GM21367 (cell line): ENCODE results near the gene RNF149.

Experiments
- ATAC-seq: cut with Tn5 transposase; IDR thresholded peaks from one replicate; pipeline ENCODE4 v1.9.1; 2021; ENCODE audit not compliant: unreplicated experiment

Gene RNF149

DNA sequence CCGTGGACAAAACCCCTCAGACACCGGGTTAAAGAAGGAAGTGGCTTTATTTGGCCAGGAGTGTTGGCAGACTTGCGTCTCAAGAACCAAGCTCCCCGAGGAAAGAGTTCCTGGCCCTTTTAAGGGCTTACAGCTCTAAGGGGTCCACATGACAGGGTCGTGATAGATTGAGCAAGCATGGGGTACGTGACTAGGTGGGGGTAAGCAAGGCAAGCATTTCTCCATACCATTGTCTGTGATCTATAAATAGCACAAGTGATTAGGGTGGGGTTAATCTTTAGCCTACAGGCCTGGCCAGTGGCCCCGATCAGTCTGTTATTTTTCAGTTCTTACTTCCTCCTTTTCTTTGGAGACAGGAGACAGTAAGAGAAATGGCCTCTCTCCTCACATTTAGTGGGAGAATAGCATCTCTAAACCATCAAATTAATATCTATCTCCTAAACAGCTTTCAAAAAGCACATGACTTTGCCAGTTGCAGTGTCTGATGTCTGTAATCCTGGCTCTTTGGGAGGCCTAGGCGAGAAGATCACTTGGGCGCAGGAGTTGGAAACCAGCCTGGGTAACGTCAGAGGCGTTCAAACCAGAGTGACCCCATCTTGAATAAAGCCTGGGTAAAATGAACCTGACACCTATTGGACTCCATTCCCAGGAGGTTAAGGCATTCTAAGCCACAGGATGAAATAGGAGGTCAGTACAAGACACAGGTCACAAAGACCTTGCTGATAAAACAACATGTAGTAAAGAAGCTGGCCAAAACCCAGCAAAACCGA lies 74.1 kb downstream of the RNF149 start:
- ATAC-seq = no peak

DNA sequence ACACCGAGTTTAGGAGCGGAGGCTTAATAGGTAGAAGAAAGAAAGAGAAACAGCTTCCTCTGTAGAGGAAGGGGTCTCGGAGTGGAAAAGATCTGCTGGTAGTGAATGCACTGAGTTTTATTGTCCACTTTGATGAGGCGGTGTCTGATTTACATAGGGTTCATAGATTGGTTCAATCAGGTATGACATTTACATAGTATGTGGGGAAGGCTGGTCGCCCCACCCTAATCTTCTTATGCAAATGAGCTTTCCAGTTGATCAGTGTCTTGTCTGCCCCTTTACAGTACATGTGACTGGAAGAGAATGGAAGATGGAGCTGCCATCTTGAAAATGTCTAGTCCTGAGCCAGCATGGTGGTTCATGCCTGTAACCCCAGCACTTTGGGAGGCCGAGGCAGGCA lies 75.7 kb downstream of the RNF149 start:
- no peak for ATAC-seq

DNA sequence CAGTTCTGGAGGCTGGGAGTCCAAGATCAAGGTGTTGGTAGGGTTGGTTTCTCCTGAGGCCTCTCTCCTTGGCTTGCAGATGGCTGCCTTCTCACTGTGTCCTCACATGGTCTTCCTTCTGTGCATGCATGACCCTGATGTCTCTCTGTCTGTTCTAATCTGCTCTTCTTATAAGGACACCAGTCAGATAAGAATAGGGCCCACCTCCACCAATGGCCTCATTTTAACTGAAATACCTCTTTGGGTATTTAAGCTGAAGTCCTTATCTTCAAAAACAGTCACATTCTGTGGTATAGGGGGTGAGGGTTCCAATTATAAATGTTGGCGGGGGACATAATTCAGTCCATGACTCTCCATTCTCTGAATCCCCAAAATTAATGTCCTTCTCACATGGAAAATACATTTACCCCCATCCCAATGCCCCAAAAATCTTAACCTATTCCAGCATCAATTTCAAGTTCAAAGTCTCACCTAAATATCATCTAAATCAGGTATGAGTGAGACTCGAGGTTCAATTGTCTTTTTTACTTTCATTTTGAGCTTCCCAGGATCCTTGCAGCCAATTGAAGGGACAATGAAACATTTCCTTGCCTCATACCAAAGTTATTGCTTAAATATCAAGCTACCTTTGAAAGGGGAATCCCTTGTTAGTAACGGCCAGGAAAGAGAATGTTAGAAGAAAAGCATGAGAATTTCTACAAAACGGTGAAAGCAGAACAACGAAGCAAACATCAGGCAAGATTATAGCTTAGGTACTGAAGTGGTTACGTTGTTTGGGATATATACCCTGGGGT lies 76.4 kb downstream of the RNF149 start:
- no peak for ATAC-seq

- no peak for ATAC-seq
Observed at GRCh38 chr2:101231240-101231639, 77.3 kb downstream of the RNF149 start.

DNA sequence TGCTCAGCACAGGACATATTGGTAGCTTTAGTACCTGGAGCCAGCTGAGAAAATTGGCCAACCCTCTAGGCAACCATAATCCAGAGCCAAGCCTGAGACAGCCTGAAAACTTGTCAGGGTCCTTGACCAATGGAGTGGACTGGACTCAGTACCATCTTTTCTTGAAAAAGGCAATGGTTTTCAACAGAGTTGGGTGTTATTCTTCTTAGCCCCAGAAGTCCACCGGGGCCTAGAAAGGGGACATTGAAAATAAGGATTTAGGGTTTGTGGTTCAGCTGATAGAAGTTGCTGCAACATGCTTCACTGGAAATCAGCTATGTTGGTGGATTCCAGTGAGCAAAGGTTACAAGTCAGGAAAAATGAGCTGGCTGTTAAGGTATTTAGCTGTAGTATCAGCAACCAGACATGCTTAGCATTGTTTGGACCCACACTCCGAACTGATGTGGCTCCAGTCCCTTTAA lies 77.9 kb downstream of the RNF149 start:
- ATAC-seq = no peak
